Keratinocyte (primary cell): ENCODE results near the gene OCEL1. TPM values are rescaled to one million over a fixed set of nuclear protein-coding genes. Genes with fewer than 3 reads are reported as not detected.

Experiments
- DNase-seq: peaks from one replicate; pipeline ENCODE4 v3.0.0-alpha.2; 2011; ENCODE audit warnings: low read depth, missing footprints, low spot score
- FAIRE-seq: peaks from 2 replicates; lab custom pipeline; 2011; peaks lifted over from hg19 to GRCh38; lab: Jason Lieb, UNC
- H2AFZ ChIP-seq: 2 replicates; pipeline ENCODE4 v1.6.0; 2012; ENCODE audit warnings: low read length, control low read depth, inconsistent platforms; ENCODE audit not compliant: control insufficient read depth
- H3K27ac ChIP-seq: 2 replicates; pipeline ENCODE4 v1.5.1; 2011; ENCODE audit warnings: low read length; ENCODE audit not compliant: control insufficient read depth, insufficient read depth
- H3K27me3 ChIP-seq: 3 replicates; pipeline ENCODE4 v1.6.0; 2011; ENCODE audit warnings: low read length; ENCODE audit not compliant: control insufficient read depth, insufficient read depth; ENCODE audit errors: extremely low read depth
- H3K36me3 ChIP-seq, 2 experiments: 2 replicates in 1 of 2; 3 replicates in 1 of 2; pipeline ENCODE4 v1.5.1; 2011; ENCODE audit warnings: low read length in 2 of 2, mild to moderate bottlenecking in 1 of 2; ENCODE audit not compliant: control insufficient read depth in 2 of 2, insufficient read depth in 2 of 2; ENCODE audit errors: extremely low read depth in 1 of 2
- H3K4me1 ChIP-seq: 3 replicates; pipeline ENCODE4 v1.5.1; 2011; ENCODE audit warnings: low read length; ENCODE audit not compliant: control insufficient read depth, insufficient read depth; ENCODE audit errors: extremely low read depth
- H3K4me2 ChIP-seq: 3 replicates; pipeline ENCODE4 v1.6.0; 2011; ENCODE audit warnings: low read depth, low read length; ENCODE audit not compliant: control insufficient read depth, insufficient read depth; ENCODE audit errors: extremely low read depth
- H3K4me3 ChIP-seq, 3 experiments: fragments of 200-600 bp in 1 of 3; sonication (generic) in 1 of 3; 2 replicates in 2 of 3; 3 replicates in 1 of 3; pipeline ENCODE4 v1.5.1; 2011 to 2016; ENCODE audit warnings: low read length in 3 of 3, mild to moderate bottlenecking in 3 of 3, control low read depth in 2 of 3, inconsistent platforms in 1 of 3, low read depth in 1 of 3, mixed read lengths in 1 of 3, mixed run types in 1 of 3, moderate library complexity in 1 of 3; ENCODE audit not compliant: control insufficient read depth in 2 of 3, insufficient read depth in 2 of 3; ENCODE audit errors: extremely low read depth in 1 of 3
- H3K79me2 ChIP-seq: 2 replicates; pipeline ENCODE4 v1.6.0; 2012; ENCODE audit warnings: low read length; ENCODE audit not compliant: control insufficient read depth, insufficient read depth
- H3K9ac ChIP-seq: 3 replicates; pipeline ENCODE4 v1.6.0; 2011; ENCODE audit warnings: low read length; ENCODE audit not compliant: control insufficient read depth, insufficient read depth; ENCODE audit errors: extremely low read depth
- H3K9me1 ChIP-seq: 3 replicates; pipeline ENCODE4 v1.6.0; 2011; ENCODE audit warnings: low read length; ENCODE audit not compliant: control insufficient read depth, insufficient read depth; ENCODE audit errors: extremely low read depth
- H3K9me3 ChIP-seq: 2 replicates; pipeline ENCODE4 v1.5.1; 2012; ENCODE audit warnings: low read depth, low read length; ENCODE audit not compliant: control insufficient read depth
- H4K20me1 ChIP-seq: 3 replicates; pipeline ENCODE4 v1.6.0; 2011; ENCODE audit warnings: low read length; ENCODE audit not compliant: control insufficient read depth, insufficient read depth; ENCODE audit errors: extremely low read depth
- CTCF ChIP-seq, 3 experiments: IDR thresholded peaks in 1 of 3; conservative IDR thresholded peaks in 1 of 3; optimal IDR thresholded peaks in 1 of 3; 2 replicates in 2 of 3; 3 replicates in 1 of 3; pipeline versions ENCODE3 to v1.5.1; 2011; ENCODE audit warnings: low read length in 3 of 3, mild to moderate bottlenecking in 3 of 3, moderate library complexity in 2 of 3, control low read depth in 1 of 3, inconsistent platforms in 1 of 3; ENCODE audit not compliant: insufficient read depth in 2 of 3; ENCODE audit errors: extremely low read depth in 1 of 3
- EZH2 ChIP-seq: IDR thresholded peaks from one replicate; pipeline ENCODE4 v1.6.1; 2012; ENCODE audit warnings: inconsistent platforms, mild to moderate bottlenecking, low read length, moderate library complexity
- dilution Hi-C: fragments of 300-500 bp; cut with MboI; formaldehyde crosslinking; loops from one replicate; pipeline ENCODE4 v1.7.0; 2020; ENCODE audit warnings: low sequenced_read_pairs; ENCODE audit not compliant: extremely low pct_ligation_motif_present
- polyA plus RNA-seq, 5 experiments: library from polyadenylated mRNA; depleted of rRNA in 3 of 5; stranded (reverse) in 3 of 5; stranded (forward) in 1 of 5; unstranded in 1 of 5; fragments of >200 nt; gene quantifications; 1 replicate in 1 of 5; 2 replicates in 3 of 5; 3 replicates in 1 of 5; pipeline versions ENCODE4 v1.2.1 to v1.2.3, GENCODE V29; 2011 to 2012; ENCODE audit warnings: missing spikeins in 2 of 5, low read depth in 1 of 5, low replicate concordance in 1 of 5

Gene OCEL1
- polyA plus RNA-seq, 1 donor (not counting 4 experiments of a cell fraction or from before 2014, with no cell fraction given) = 2.2 TPM

DNA sequence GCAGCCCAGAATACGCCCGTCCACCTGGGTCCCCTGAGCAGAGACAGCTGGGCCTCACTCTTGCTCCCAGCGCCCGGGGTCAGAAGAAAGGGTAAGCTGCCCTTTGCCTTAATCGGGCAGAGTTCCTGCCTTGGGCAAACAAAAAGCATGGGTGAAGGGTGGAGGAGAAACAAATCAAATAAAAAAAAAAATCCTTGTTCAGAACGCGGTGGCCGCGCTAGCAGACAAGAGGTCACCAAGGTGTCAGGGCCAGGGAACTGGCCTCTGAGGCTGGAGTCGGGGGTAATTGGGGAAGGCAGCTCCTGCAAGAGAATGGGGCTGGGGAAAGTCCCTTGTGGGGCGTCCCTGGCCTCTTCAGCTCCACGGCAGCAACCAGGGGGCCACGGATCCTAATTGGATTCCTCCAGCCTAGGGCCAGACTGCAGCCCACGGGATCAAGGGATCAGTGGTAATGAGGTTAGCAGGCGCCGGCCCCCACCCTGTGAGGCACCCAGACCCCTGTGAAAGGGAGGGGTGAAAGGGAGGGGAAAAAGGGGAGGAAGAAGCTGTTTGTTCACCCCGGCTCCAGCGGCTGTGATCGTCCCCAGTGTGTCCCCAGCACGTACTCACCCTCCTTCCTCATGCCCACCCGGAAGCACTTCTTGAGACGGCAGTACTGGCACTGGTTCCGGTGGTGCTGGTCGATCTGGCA, 14.2 kb downstream of the OCEL1 start:
- no peaks in the 10 kb centered on the region for H4K20me1 ChIP-seq
- peaks cover 43% of the 10 kb centered on the region for H3K79me2 ChIP-seq
- H3K27ac ChIP-seq = no peak overlapping the region

DNA sequence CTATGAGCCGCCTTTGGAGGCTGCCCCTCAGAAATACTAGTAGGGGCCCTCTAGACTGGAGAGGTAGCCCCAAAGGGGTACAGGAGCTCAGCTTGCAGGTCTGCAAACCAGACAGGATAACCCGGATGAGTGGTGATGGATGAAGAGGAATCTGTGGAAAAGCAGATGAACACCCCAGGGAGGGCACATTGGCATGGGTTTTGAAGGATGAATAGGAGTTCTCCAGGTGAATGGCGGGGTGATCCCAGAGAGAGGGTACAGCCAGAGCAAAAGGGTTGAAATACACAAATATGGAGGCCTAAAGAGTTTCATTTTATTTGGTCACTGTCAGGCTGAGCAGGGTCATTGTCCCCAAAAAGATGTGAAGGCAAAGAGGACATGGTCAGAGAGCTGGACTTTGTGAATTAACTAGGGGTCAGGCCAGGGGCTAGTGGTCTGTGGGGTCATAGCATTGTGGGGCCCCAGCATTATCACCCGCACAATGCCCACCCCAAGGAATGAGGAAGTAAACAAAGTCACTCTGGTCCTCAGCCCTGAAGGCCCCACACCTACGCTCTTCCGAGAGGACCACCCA, 14.9 kb downstream of the OCEL1 start:
- no peak overlapping the region for H3K4me2 ChIP-seq
- H3K4me1 ChIP-seq = peaks cover 5% of the 10 kb centered on the region
- dilution Hi-C loops = no loop called here

More for the DNA sequence above, 14.2 kb downstream of the OCEL1 start:
- H3K27me3 ChIP-seq = no peaks in the 10 kb centered on the region
- H2AFZ ChIP-seq = no peak overlapping the region
- H3K36me3 ChIP-seq = peaks cover 7 to 8% of the 10 kb centered on the region in 2 experiments
- no peak for TF ChIP-seq EZH2
- TF ChIP-seq CTCF (optimal IDR thresholded peaks at IDR 0.05 in 1 of 3, IDR thresholded peaks at IDR 0.05 in 1 of 3, conservative IDR thresholded peaks at IDR 0.05 in 1 of 3; ENCODE audit: extremely low read depth in 1 of 3, insufficient read depth in 2 of 3, low read length in 3 of 3) = no peak
- no peak overlapping the region for H3K4me2 ChIP-seq
- no peak overlapping the region for H3K4me3 ChIP-seq
- H3K9ac ChIP-seq = no peak overlapping the region
- FAIRE-seq (no peak), DNase-seq (no peak)
- dilution Hi-C loops = no loop called here
- peaks cover 5% of the 10 kb centered on the region for H3K4me1 ChIP-seq
- H3K9me1 ChIP-seq = no peaks in the 10 kb centered on the region
- H3K9me3 ChIP-seq = no peaks in the 10 kb centered on the region

More for the DNA sequence above, 14.9 kb downstream of the OCEL1 start:
- TF ChIP-seq CTCF (optimal IDR thresholded peaks at IDR 0.05 in 1 of 3, IDR thresholded peaks at IDR 0.05 in 1 of 3, conservative IDR thresholded peaks at IDR 0.05 in 1 of 3; ENCODE audit: extremely low read depth in 1 of 3, insufficient read depth in 2 of 3, low read length in 3 of 3) (no peak), EZH2 (no peak)
- peaks cover 7 to 8% of the 10 kb centered on the region in 2 experiments for H3K36me3 ChIP-seq
- H2AFZ ChIP-seq = no peak overlapping the region
- H3K79me2 ChIP-seq = peaks cover 40% of the 10 kb centered on the region
- FAIRE-seq = no peak
- H3K4me3 ChIP-seq = no peak overlapping the region
- no peaks in the 10 kb centered on the region for H3K9me1 ChIP-seq
- H3K27me3 ChIP-seq = no peaks in the 10 kb centered on the region
- H3K9me3 ChIP-seq = no peaks in the 10 kb centered on the region
- DNase-seq = no peak
- H3K27ac ChIP-seq = no peak overlapping the region
- no peaks in the 10 kb centered on the region for H4K20me1 ChIP-seq
- H3K9ac ChIP-seq = no peak overlapping the region
